GM19467 (cell line): ENCODE results near the gene PNPLA6.

Source experiments
- ATAC-seq: cut with Tn5 transposase; IDR thresholded peaks from one replicate; pipeline ENCODE4 v1.9.1; 2021; ENCODE audit warnings: mild to moderate bottlenecking, moderate library complexity; ENCODE audit not compliant: unreplicated experiment

The PNPLA6 gene

GRCh38 chr19:7535047-7535997 lies at the start of gene PNPLA6:
Gene PNPLA6, plus strand, starts transcription at chr19:7535717. Its CDS starts 72 bp downstream, at chr19:7535789.
- peak; percentile 50 for ATAC-seq

GRCh38 chr19:7486923-7487322 lies 48.6 kb upstream of the PNPLA6 start:
- no peak for ATAC-seq

- peak; percentile 74 for ATAC-seq
Measured at GRCh38 chr19:7488736-7489353, 46.7 kb upstream of the PNPLA6 start, which contains the start of gene PEX11G. Gene PEX11G, minus strand, starts transcription at chr19:7489035. Its CDS starts 25 bp downstream, at chr19:7489010.

GRCh38 chr19:7489609-7490044 lies 45.9 kb upstream of the PNPLA6 start:
- no peak for ATAC-seq

- ATAC-seq = no peak
Measured at GRCh38 chr19:7492142-7492541, 43.4 kb upstream of the PNPLA6 start.

GRCh38 chr19:7492558-7492957 lies 43.0 kb upstream of the PNPLA6 start:
- no peak for ATAC-seq

GRCh38 chr19:7494416-7495098 lies 41.0 kb upstream of the PNPLA6 start:
- no peak for ATAC-seq

- ATAC-seq = no peak
Measured at GRCh38 chr19:7497292-7497691, 38.2 kb upstream of the PNPLA6 start.

- ATAC-seq = no peak
Measured at GRCh38 chr19:7500811-7501450, 34.6 kb upstream of the PNPLA6 start.

- no peak for ATAC-seq
Measured at GRCh38 chr19:7502552-7502951, 33.0 kb upstream of the PNPLA6 start.

- ATAC-seq = no peak
Measured at GRCh38 chr19:7504684-7505083, 30.8 kb upstream of the PNPLA6 start.

- no peak for ATAC-seq
Measured at GRCh38 chr19:7505288-7505681, 30.2 kb upstream of the PNPLA6 start.

GRCh38 chr19:7505682-7506384 lies 29.7 kb upstream of the PNPLA6 start:
- no peak for ATAC-seq

GRCh38 chr19:7506385-7507328 lies 28.9 kb upstream of the PNPLA6 start:
- no peak for ATAC-seq

- ATAC-seq = no peak
Measured at GRCh38 chr19:7507884-7508283, 27.6 kb upstream of the PNPLA6 start.

GRCh38 chr19:7509625-7510024 lies 25.9 kb upstream of the PNPLA6 start:
- no peak for ATAC-seq

- ATAC-seq = no peak
Measured at GRCh38 chr19:7512400-7512851, 23.1 kb upstream of the PNPLA6 start.

- ATAC-seq = no peak
Measured at GRCh38 chr19:7513809-7514642, 21.5 kb upstream of the PNPLA6 start.
